ELR (cell line): Measurements from ENCODE around the gene SLC36A2.
"Not testable (repeated sequence)": the region's sequence is repeated elsewhere in the genome, so short reads cannot be mapped to it uniquely, and the experiment has no call there.

Experiments used
- DNase-seq: peaks from one replicate; pipeline ENCODE4 v3.0.0-alpha.2; 2015; ENCODE audit warnings: low read depth

SLC36A2 gene

DNA sequence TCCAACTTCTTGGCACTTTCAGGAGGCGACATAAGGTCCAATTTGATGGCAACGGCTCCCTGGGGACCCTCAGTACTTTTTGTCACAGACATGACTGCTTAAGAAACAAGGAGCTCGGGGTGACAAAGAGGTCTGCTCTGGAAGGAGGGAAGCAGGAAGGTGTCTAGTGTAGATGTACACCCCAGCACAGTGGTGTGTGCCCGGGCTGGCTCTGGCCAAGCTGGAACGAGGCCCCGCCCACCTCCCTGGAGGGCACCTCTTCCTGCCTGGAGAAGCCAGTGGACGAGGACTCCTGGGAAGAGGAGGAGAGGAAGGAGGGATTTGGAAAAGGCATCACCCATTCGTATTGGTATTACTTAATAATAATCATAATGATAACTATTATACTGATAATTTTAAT lies at the start of gene SLC36A2:
SLC36A2 (minus strand) TSS at position 191 of the 400 bp plus-strand sequence; CDS start at position 92, 99 bp downstream.
- DNase-seq = no peak

GRCh38 chr5:151388960-151389359 lies 41.6 kb upstream of the SLC36A2 start:
- DNase-seq = no peak

- peak; percentile 22 for DNase-seq
Measured at GRCh38 chr5:151384106-151384505, 36.7 kb upstream of the SLC36A2 start.

- DNase-seq = no peak
Measured at GRCh38 chr5:151383011-151383410, 35.7 kb upstream of the SLC36A2 start.

GRCh38 chr5:151382576-151382975 lies 35.2 kb upstream of the SLC36A2 start:
- no peak for DNase-seq

DNA sequence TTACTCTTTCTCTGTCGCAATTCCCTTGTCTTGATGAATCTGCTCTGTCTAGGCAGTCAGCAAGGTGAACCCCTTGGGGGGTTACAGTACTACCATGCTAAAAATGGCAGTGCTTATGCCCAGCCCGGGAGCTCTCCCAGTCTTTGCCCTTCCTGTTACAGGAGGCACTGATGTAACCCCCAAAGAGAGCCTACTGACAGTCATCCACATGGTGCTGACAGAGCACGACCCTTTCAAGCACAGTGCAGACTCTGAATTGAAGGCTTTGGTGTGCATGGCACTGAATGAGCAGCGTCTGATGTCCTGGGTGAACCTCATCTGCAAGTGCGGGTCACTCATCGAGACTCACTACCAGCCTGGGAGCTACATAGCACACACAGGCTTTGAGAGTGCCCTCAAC lies 34.5 kb upstream of the SLC36A2 start:
- no peak for DNase-seq

- DNase-seq = no peak
Measured at GRCh38 chr5:151378616-151379015, 31.3 kb upstream of the SLC36A2 start.

GRCh38 chr5:151374539-151374938 lies 27.2 kb upstream of the SLC36A2 start:
- no peak for DNase-seq

DNA sequence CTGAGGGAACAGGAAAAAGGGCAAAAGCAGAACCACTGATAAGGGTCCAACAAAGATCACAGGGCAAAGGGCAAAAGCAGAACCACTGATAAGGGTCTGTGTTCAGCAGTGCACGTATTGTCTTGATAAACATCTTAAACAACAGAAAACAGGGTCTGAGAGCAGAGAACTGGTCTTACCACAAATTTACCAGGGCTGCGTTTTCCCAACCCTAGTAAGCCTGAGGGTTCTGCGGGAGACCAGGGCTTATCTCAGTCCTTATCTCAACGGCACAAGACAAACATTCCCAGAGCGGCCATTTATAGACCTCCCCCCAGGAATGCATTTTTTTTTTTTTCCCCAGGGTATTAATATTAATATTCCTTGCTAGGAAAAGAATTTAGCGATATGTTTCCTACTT lies 19.7 kb upstream of the SLC36A2 start:
- DNase-seq = not testable (repeated sequence)

- no peak for DNase-seq
Measured at GRCh38 chr5:151363673-151364072, 16.3 kb upstream of the SLC36A2 start.

DNA sequence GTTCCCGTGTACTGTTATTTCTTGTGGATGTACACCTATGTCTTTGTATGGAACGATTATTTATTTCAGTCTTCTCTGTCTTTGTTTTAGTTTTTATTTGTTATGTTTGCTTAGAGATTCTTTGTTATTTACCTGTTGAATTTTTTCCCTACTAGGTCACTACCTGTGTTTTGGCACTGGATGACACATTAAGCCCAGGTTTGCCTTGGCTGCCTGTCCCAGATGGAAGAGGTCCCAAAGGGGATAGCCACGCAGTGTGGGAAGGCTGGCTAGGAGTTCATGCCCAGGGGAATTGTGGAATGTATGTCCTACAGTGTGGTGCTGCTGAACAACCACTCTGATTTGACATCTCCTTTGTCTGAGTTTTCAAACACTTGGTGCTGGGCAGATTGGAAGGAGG lies 15.6 kb upstream of the SLC36A2 start:
- no peak for DNase-seq

DNA sequence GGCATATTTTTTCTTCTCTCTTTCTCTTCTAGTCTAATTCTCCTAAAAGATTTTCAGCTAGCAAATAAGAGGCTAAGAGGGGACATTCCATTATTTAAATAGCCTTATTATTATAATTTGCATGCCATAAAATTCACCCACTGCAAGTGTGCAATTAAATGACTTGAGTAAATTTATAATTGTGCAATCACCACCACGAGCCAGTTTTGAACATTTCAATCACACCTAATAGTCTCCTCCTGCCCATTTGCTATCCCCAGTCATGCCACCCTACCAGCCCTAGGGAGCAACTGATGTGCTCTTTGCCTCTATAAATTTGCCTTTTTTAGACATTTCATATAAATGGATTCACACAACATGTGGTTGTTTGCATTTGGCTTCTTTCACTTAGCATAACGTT lies 12.0 kb upstream of the SLC36A2 start:
- DNase-seq = no peak

GRCh38 chr5:151357792-151358191 lies 10.4 kb upstream of the SLC36A2 start:
- no peak for DNase-seq

- DNase-seq = no peak
Measured at GRCh38 chr5:151357097-151357496, 9.7 kb upstream of the SLC36A2 start.

- DNase-seq = no peak
Measured at GRCh38 chr5:151351671-151352070, 4.3 kb upstream of the SLC36A2 start.

DNA sequence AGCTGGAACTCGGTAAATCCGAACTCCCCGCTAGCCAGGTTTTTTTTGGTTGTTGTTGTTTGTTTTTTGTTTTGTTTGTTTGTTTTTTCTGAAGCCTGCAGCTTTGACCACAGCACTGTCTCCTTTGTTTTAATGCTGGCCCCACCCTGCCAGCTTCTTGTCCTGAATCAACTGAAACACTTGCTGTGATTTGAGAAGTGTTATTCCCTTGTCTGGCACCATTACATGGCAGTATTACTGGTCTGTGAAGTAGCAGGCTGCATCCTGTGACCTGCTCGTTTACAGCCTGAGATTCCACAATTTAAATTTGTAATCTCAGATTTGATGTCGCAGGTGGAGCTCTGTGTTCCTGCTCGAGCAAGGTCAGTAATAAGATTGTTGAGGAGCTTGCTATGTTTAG lies 1.4 kb upstream of the SLC36A2 start:
- no peak for DNase-seq

GRCh38 chr5:151345808-151346478 lies 1.4 kb downstream of the SLC36A2 start:
- DNase-seq = peak; percentile 28

- no peak for DNase-seq
Measured at GRCh38 chr5:151345187-151345807, 2.1 kb downstream of the SLC36A2 start.

- DNase-seq = no peak
Measured at GRCh38 chr5:151344088-151344487, 3.3 kb downstream of the SLC36A2 start.

DNA sequence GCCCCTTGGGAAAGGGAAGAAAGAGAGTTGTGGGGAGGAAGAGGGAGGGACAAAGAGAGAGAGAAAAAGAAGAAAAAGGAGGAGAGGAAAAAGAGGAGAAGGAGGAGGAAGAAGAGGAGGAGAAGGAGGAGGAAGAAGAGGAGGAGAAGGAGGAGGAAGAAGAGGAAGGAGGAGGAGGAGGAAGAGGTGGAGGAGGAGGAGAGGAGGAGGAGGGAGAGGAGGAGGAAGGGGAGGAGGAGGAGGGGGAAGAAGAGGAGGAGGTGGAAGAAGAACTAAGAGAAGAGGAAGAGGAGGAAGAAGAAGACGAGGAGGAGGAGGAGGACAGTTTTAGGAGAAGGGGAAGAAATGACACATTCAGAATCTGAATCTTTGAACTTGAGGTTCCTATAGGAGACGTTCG lies 7.4 kb downstream of the SLC36A2 start:
- DNase-seq = no peak

- no peak for DNase-seq
Measured at GRCh38 chr5:151338734-151339133, 8.6 kb downstream of the SLC36A2 start.

DNA sequence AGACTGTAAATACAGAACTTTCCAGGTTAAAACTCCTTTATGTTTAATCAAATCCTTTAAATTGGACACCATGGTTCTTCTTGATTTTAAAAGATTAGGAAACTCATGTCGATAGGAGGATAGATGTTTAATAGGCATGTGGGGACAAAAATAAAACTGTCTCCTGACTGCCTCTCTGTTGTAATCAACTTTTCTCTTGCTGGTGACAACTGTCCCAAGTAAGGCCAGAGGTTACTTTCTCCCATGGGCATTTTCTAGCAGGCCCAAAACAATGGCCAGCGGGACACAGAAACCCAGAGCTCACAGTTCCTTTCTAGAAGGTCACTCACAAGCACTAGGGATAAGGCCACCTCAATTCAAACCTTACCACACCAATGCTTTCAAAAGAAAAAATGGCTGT lies 14.5 kb downstream of the SLC36A2 start:
- DNase-seq = no peak

DNA sequence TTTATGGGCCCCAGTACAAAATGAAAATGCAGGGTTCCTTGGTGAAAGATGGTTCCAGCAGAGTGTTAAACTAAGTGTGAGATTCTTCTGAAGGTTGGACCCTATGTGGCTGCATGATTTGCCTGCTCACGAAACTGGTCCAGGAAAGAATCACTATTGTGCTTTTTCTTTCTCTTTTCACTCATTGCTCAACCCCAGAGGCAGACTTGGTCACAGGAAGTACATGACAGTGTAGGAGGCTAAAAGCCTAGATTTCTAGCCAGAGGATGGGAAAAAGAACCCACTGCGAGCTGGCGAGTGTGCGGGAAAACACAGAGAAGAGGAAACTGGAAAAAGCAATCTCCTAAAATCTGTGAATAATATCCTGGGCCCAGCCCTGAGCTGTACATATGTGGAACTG lies 18.6 kb downstream of the SLC36A2 start:
- DNase-seq = no peak

DNA sequence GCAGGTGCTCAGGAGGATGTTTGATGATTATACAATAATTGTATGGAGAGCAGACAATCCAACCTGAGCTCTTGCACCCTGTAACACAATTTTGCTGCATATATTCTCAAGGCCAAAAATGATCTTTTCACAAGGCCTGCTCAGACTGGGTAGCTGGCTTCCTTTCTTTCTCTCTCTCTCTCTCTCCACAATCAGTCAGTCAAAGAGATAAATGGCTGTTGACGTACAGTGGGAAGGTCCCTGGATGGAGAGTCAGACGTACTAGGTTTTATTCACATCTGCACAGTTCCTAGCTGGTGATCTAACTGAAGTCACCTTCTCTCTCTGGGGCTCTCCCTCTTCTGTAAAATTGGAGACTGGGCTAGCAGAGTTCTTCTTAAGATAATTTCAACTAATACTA lies 19.8 kb downstream of the SLC36A2 start:
- DNase-seq = no peak
